ENCODE data around the gene MAB21L3.
"Not testable (repeated sequence)": the region's sequence is repeated elsewhere in the genome, so short reads cannot be mapped to it uniquely, and the experiment has no call there.

The MAB21L3 gene

GRCh38 chr1:116138277-116138792 is 27.1 kb downstream of the MAB21L3 start:
- no peak for DNase-seq (ENCODE audit: low read depth)

GRCh38 chr1:116139592-116140134 is 28.5 kb downstream of the MAB21L3 start:
- no peak for DNase-seq (ENCODE audit: low read depth)

- no peak for DNase-seq (ENCODE audit: low read depth)
Observed at GRCh38 chr1:116144151-116144550, 33.0 kb downstream of the MAB21L3 start.

- not testable (repeated sequence) for DNase-seq (ENCODE audit: low read depth)
Observed at GRCh38 chr1:116146447-116147113, 35.4 kb downstream of the MAB21L3 start.

GRCh38 chr1:116147114-116147510 is 35.9 kb downstream of the MAB21L3 start:
- no peak for DNase-seq (ENCODE audit: low read depth)

- DNase-seq (ENCODE audit: low read depth): no peak
Observed at GRCh38 chr1:116147972-116148371, 36.8 kb downstream of the MAB21L3 start.

GRCh38 chr1:116148967-116149366 is 37.8 kb downstream of the MAB21L3 start:
- DNase-seq (ENCODE audit: low read depth): no peak

GRCh38 chr1:116150368-116150767 is 39.2 kb downstream of the MAB21L3 start:
- no peak for DNase-seq (ENCODE audit: low read depth)

- peak; percentile 23 for DNase-seq (ENCODE audit: low read depth)
Observed at GRCh38 chr1:116151739-116152576, 40.8 kb downstream of the MAB21L3 start.

GRCh38 chr1:116152577-116152943 is 41.4 kb downstream of the MAB21L3 start:
- DNase-seq (ENCODE audit: low read depth): no peak

- DNase-seq (ENCODE audit: low read depth): no peak
Observed at GRCh38 chr1:116152950-116153691, 41.9 kb downstream of the MAB21L3 start.

- DNase-seq (ENCODE audit: low read depth): no peak
Observed at GRCh38 chr1:116153692-116154031, 42.5 kb downstream of the MAB21L3 start.

GRCh38 chr1:116154536-116154935 is 43.3 kb downstream of the MAB21L3 start:
- DNase-seq (ENCODE audit: low read depth): no peak

GRCh38 chr1:116157096-116157495 is 45.9 kb downstream of the MAB21L3 start:
- DNase-seq (ENCODE audit: low read depth): no peak

GRCh38 chr1:116159177-116159576 is 48.0 kb downstream of the MAB21L3 start:
- DNase-seq (ENCODE audit: low read depth): no peak

GRCh38 chr1:116159611-116160010 is 48.4 kb downstream of the MAB21L3 start:
- DNase-seq (ENCODE audit: low read depth): no peak

GRCh38 chr1:116161390-116161789 is 50.2 kb downstream of the MAB21L3 start:
- DNase-seq (ENCODE audit: low read depth): no peak

- DNase-seq (ENCODE audit: low read depth): no peak
Observed at GRCh38 chr1:116161877-116162390, 50.7 kb downstream of the MAB21L3 start.

GRCh38 chr1:116163533-116163932 is 52.3 kb downstream of the MAB21L3 start:
- no peak for DNase-seq (ENCODE audit: low read depth)

GRCh38 chr1:116164150-116164549 is 53.0 kb downstream of the MAB21L3 start:
- no peak for DNase-seq (ENCODE audit: low read depth)

- DNase-seq (ENCODE audit: low read depth): no peak
Observed at GRCh38 chr1:116164604-116165368, 53.6 kb downstream of the MAB21L3 start.

All from HS-5 (cell line).